Liver (tissue), 3 donors: ENCODE results near the gene DHCR24.

ENCODE experiments used
- CTCF ChIP-seq: fragments of 150-350 bp; IDR thresholded peaks from 2 replicates; pipeline ENCODE4 v1.5.1; 2017; ENCODE audit warnings: improper control_type of control experiment, low read depth, low read length; ENCODE audit not compliant: missing input control
- EGR1 ChIP-seq, 2 donors: IDR thresholded peaks; 2 replicates each; pipeline ENCODE4 v1.6.1; 2016 to 2018; ENCODE audit warnings: antibody characterized with exemption in 2 of 2, low read depth in 2 of 2
- MAX ChIP-seq: IDR thresholded peaks from 2 replicates; pipeline ENCODE4 v1.6.1; 2016; ENCODE audit warnings: antibody characterized with exemption
- SP1 ChIP-seq: IDR thresholded peaks from 2 replicates; pipeline ENCODE4 v1.6.1; 2018; ENCODE audit warnings: antibody characterized with exemption, mild to moderate bottlenecking
- TAF1 ChIP-seq: conservative IDR thresholded peaks from 2 replicates; pipeline ENCODE4 v1.6.1; 2016; ENCODE audit warnings: antibody characterized with exemption, mild to moderate bottlenecking
- YY1 ChIP-seq: IDR thresholded peaks from 2 replicates; pipeline ENCODE4 v1.6.1; 2016; ENCODE audit warnings: antibody characterized with exemption, mild to moderate bottlenecking
- donor health status: healthy.
- donor health status: healthy.

GRCh38 chr1:54857746-54858561 lies 29.0 kb downstream of the DHCR24 start:
- no peak for TF ChIP-seq CTCF
- no peak for TF ChIP-seq YY1
- TF ChIP-seq TAF1, result no peak
- TF ChIP-seq SP1, result no peak
- no peak for TF ChIP-seq MAX
- TF ChIP-seq EGR1 (IDR thresholded peaks at IDR 0.05; ENCODE audit: low read depth in 2 of 2), result no peak
